Testis (tissue), 3 donors: Measurements from ENCODE around the gene MLPH. TPM values are rescaled to one million over a fixed set of nuclear protein-coding genes. Genes with fewer than 3 reads are reported as not detected.

Source experiments
- DNase-seq: peaks from one replicate; pipeline ENCODE4 v3.0.0-alpha.2; 2019
- H3K27ac ChIP-seq, 2 donors: fragments of 200-600 bp; sonication (generic); one replicate each; pipeline ENCODE4 v1.5.1; 2019
- H3K27me3 ChIP-seq: fragments of 200-600 bp; sonication (generic); one replicate; pipeline ENCODE4 v1.5.1; 2019
- H3K36me3 ChIP-seq: fragments of 200-600 bp; sonication (generic); one replicate; pipeline ENCODE4 v1.5.1; 2017; ENCODE audit warnings: low read depth; ENCODE audit errors: missing control alignments
- H3K4me1 ChIP-seq: fragments of 200-600 bp; sonication (generic); one replicate; pipeline ENCODE4 v1.5.1; 2019
- H3K4me3 ChIP-seq, 2 donors: fragments of 200-600 bp; sonication (generic); one replicate each; pipeline ENCODE4 v1.5.1; 2017 to 2019
- H3K9me3 ChIP-seq: fragments of 200-600 bp; sonication (generic); one replicate; pipeline ENCODE4 v1.5.1; 2017
- POLR2A ChIP-seq: fragments of 450-650 bp; IDR thresholded peaks from one replicate; pipeline ENCODE4 v1.6.1; 2017; ENCODE audit warnings: antibody characterized with exemption, mild to moderate bottlenecking, moderate library complexity
- WGBS, 2 donors: methylation state at CpG; one replicate each; pipeline ENCODE4 v1.1.5; 2018; 5-methylcytosine and 5-hydroxymethylcytosine counted together
- intact Hi-C: fragments of 100-400 bp; cut with DNase I; formaldehyde crosslinking; loops from one replicate; pipeline ENCODE4 v1.15.1; 2023; ENCODE audit warnings: low total_unique reads
- polyA plus RNA-seq: library from polyadenylated mRNA; stranded (reverse); fragments of 350-450 nt; fragmentation: Illumina TruSeq; extraction: RNeasy Lipid Tissue Mini Kit (QIAGEN cat#74804); gene quantifications from one replicate; pipeline ENCODE4 v1.2.3, GENCODE V29; 2014; ENCODE audit warnings: low read depth, low replicate concordance; ENCODE audit not compliant: insufficient read depth
- total RNA-seq, 2 donors: library from RNA; depleted of rRNA; stranded (reverse); fragments of >200 nt; gene quantifications; one replicate each; pipeline ENCODE4 v1.2.3, GENCODE V29; 2016
- TF ChIP-seq, protein P1 (sequence below), 3 experiments: fragments of 450-650 bp in 2 of 3; fragments of 200-600 bp in 1 of 3; sonication (generic) in 1 of 3; IDR thresholded peaks; one replicate each; pipeline ENCODE4 v1.5.1; 2016 to 2019; ENCODE audit warnings: antibody characterized with exemption in 3 of 3, mild to moderate bottlenecking in 2 of 3, moderate library complexity in 1 of 3

The MLPH gene
- total and polyA plus RNA-seq, 3 donors from 2014 or later, result 5.5 to 7.4 (median 6.5) TPM

DNA sequence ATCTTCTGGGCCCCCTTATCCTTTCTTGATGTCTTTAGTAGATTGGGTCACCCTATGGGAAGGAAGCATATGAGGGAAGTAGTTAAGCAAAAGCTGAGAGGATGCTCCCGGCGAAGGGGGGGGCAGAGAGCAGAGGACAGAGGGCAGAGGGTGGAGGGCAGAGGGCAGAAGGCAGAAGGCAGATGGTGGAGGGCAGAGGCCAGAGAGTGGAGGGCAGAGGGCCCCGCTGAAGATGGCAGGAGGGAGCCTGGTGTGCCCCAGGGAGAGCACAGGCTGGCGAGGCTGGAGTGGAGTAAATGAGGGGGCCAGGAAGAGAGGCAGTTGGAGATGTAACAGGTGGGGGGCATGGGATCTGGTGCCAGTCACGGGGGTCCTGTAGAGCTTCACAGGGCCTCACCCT, 7.0 kb downstream of the MLPH start:
- no peak for DNase-seq
- Histone ChIP-seq H3K27ac (no peak overlapping the region), H3K9me3 (no peaks in the 10 kb centered on the region), H3K27me3 (no peaks in the 10 kb centered on the region), H3K4me1 (peaks cover 17% of the 10 kb centered on the region), H3K36me3 (no peaks in the 10 kb centered on the region), H3K4me3 (no peak overlapping the region)
- intact Hi-C loops, result no loop called here
- 84 to 93% methylated on average over 5 of the region's 5 CpGs for WGBS, 2 donors
- no peak for TF ChIP-seq POLR2A
- TF ChIP-seq, protein P1, sequence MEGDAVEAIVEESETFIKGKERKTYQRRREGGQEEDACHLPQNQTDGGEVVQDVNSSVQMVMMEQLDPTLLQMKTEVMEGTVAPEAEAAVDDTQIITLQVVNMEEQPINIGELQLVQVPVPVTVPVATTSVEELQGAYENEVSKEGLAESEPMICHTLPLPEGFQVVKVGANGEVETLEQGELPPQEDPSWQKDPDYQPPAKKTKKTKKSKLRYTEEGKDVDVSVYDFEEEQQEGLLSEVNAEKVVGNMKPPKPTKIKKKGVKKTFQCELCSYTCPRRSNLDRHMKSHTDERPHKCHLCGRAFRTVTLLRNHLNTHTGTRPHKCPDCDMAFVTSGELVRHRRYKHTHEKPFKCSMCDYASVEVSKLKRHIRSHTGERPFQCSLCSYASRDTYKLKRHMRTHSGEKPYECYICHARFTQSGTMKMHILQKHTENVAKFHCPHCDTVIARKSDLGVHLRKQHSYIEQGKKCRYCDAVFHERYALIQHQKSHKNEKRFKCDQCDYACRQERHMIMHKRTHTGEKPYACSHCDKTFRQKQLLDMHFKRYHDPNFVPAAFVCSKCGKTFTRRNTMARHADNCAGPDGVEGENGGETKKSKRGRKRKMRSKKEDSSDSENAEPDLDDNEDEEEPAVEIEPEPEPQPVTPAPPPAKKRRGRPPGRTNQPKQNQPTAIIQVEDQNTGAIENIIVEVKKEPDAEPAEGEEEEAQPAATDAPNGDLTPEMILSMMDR (IDR thresholded peaks at IDR 0.05), result no peak

DNA sequence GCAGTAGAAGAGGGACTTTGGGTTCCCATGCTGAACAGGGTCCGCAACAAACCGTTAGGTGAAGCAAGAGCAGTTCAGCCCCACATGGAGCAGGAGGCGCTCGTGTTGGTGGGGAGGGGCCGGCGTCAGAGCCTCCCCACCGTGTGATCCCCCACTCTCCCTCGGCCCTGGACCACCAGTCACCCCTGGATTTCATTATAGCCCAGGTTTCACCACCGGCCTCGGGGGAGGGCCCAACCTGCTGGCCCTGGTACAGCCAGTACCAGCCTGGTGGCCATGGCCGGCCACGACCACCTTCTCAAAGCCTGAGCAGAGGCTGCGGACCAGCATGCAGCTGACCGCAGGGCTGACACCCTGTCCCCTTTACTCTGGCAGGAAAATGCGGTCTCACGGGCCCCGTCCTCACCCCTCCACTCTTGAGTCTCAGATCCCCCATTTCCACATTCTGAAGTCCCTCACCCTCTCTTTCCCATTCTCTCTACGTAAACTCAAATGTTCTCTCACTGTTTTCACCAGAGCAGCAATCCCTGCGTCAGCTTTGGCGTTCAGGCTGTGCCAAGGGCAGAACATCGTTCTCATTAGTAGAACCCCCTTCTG, 8.6 kb downstream of the MLPH start:
- DNase-seq, result no peak
- H3K9me3 ChIP-seq, result no peaks in the 10 kb centered on the region
- no peaks in the 10 kb centered on the region for H3K27me3 ChIP-seq
- TF ChIP-seq POLR2A, result no peak
- TF ChIP-seq, protein P1 (IDR thresholded peaks at IDR 0.05), result no peak
- intact Hi-C loops, result no loop called here
- peaks cover 17% of the 10 kb centered on the region for H3K4me1 ChIP-seq
- no peaks in the 10 kb centered on the region for H3K36me3 ChIP-seq
- H3K27ac ChIP-seq, result no peak overlapping the region
- no peak overlapping the region for H3K4me3 ChIP-seq
- 87 to 92% methylated on average over 19 to 21 of the region's 21 CpGs for WGBS, 2 donors

DNA sequence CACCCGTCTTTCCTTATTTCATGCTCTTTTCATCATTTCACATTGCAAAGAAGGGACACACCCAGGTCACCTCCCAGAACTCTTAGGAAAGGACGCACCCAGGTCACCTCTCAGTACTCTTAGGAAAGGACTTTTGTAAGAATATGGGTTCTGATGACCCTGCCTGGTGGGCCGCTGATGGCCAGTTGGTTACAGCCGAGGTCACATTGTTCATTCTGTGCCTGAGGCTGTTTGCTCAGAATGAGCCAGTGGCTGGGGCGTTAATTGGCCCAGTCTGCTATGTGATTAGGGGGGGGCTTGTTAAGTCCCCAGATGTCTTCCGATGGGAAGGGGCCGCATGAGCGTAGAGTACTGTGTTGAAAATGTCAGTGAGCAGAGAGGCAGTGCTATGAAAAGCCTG, 9.4 kb downstream of the MLPH start:
- DNase-seq, result no peak
- TF ChIP-seq, protein P1 (IDR thresholded peaks at IDR 0.05), result no peak
- TF ChIP-seq POLR2A, result no peak

DNA sequence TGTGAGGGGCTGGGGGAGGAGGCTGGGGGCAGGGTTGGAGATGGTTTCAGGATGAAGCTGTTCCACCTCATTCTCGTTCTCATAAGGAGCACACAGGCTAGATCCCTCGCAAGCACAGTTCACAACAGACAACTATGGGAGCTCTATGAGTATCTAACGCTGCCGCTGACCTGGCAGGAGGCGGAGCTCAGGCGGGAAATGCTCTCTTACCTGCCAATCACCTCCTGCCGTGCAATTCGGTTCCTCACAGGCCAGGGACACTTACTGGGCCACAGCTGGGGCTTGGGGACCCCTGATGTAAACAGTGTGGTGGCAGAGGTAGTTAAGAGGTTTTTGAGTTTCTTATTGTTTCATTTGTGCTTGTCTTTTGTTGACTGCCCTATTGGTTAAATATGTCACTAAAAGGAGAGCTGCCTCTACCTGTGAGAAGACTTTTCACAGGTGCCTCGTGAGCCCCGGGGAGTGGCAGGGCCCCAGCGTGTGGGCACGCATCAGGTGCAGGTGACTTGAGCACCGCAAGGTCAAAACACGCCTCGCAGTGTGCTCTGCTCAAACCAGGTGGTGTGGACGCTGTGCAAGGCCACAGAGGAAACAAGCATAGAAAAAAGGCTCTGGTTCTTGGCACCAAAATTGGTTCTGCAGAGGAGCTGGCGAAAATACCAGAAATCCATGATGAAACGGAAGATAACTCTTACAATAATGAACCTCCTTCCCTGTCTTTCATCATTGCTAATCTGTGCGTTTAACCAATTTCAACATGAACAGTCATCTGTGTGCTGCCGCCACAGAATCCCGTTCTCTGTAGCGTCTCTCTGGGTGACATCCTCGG, 10.2 kb downstream of the MLPH start:
- no peaks in the 10 kb centered on the region for H3K27me3 ChIP-seq
- no peak overlapping the region for H3K4me3 ChIP-seq
- H3K27ac ChIP-seq, result peak overlapping the region; percentile 20 to 52
- no peaks in the 10 kb centered on the region for H3K9me3 ChIP-seq
- no peak for DNase-seq
- TF ChIP-seq, protein P1 (IDR thresholded peaks at IDR 0.05), result no peak
- no peak for TF ChIP-seq POLR2A
- H3K36me3 ChIP-seq, result no peaks in the 10 kb centered on the region
- intact Hi-C loops, result no loop called here
- 61 to 62% methylated on average over 23 of the region's 23 CpGs for WGBS, 2 donors
- H3K4me1 ChIP-seq, result peaks cover 17% of the 10 kb centered on the region

More for the DNA sequence above, 9.4 kb downstream of the MLPH start:
- Histone ChIP-seq H3K36me3 (no peaks in the 10 kb centered on the region), H3K27me3 (no peaks in the 10 kb centered on the region), H3K4me1 (peaks cover 17% of the 10 kb centered on the region), H3K27ac (no peak overlapping the region), H3K4me3 (no peak overlapping the region), H3K9me3 (no peaks in the 10 kb centered on the region)
- intact Hi-C loops, result no loop called here
- 91 to 95% methylated on average over 8 of the region's 8 CpGs for WGBS, 2 donors
